HG03045 (cell line): Measurements from ENCODE around the gene HARBI1.

Source experiments
- ATAC-seq: cut with Tn5 transposase; IDR thresholded peaks from one replicate; pipeline ENCODE4 v1.9.1; 2021; ENCODE audit warnings: mild to moderate bottlenecking, moderate library complexity; ENCODE audit not compliant: unreplicated experiment

The HARBI1 gene

GRCh38 chr11:46617134-46617971, at the start of gene HARBI1, which contains the start of gene ATG13:
HARBI1 (minus strand) TSS chr11:46617227; CDS start chr11:46616237, 990 bp downstream.
ATG13 (plus strand) TSS chr11:46617553; CDS start chr11:46644292, 26,739 bp downstream.
- peak; percentile 97 for ATAC-seq

GRCh38 chr11:46666516-46666915, 49.5 kb upstream of the HARBI1 start:
- no peak for ATAC-seq

DNA sequence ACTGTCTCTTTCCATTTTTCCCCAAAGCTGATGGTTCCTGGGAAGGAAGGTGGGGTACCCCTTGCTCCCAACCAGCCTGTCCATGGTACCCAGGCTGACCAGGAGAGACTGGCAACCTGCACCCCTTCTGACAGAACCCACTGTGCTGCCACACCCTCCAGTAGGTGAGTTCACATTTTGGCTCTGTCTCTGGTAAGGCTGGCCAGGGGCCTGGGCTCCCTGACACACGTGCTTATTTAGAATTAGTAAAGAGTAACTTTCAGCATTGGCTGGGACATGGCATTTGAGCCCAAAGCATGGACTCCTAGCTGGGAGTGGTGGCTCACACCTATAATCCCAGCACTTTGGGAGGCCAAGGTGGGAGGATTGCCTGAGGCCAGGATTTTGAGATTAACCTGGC, 48.3 kb upstream of the HARBI1 start:
- ATAC-seq = no peak

- no peak for ATAC-seq
Observed at GRCh38 chr11:46664612-46665011, 47.6 kb upstream of the HARBI1 start.

DNA sequence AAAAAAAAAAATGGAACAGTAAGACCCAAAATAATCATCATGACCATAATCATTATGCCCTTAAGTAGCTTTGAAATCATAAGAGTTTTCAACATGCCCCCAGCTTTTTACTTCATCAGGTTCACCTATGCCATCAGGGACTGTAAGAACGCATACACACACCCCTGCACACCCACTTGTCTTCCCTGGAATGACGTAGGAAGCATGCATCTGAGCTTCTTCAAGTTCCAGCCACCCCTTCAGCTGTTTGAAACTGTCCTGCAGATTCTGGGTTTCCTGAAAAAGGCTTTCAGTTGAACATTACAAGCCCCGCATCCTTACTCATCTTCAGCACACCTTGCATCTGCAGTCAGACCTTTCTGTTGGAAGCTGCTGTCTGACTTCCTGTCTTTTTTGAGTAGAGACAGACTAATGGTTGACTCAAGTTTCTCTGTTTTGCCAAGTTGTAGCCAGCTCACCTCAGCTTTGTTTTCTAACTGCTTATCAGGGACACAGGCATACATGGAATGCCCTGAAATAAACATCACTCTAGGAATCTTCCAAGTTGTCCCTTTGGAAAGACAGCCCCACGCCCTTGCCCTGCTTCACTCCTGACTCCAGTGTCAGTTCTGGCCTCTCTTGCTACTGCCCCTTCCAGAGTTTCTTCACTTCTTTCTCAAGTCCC, 46.4 kb upstream of the HARBI1 start:
- no peak for ATAC-seq

GRCh38 chr11:46662366-46662765, 45.3 kb upstream of the HARBI1 start:
- ATAC-seq = no peak

DNA sequence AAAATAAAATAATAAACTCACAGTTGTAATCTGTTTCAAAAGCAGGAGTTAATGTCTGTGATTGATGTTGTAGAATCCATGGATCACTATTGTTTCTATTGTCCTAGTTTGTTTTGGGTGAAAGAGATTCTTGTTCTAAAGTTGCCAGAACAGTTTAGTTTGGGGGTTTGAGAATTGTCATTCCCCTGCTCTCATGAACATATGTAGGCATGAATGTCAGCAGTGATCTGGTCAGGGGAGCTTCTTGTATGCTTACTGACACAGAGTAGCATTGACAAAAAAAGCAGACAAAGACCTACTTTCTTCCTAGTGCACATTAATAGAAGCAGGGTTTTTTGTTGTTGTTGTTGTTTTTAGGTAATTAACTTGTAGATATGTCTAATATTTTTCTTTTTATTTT, 44.8 kb upstream of the HARBI1 start:
- ATAC-seq = no peak

GRCh38 chr11:46659908-46660307, 42.9 kb upstream of the HARBI1 start:
- ATAC-seq = no peak

- ATAC-seq = no peak
Observed at GRCh38 chr11:46658259-46658658, 41.2 kb upstream of the HARBI1 start.

- ATAC-seq = no peak
Observed at GRCh38 chr11:46657186-46657585, 40.2 kb upstream of the HARBI1 start.

- ATAC-seq = no peak
Observed at GRCh38 chr11:46655631-46656030, 38.6 kb upstream of the HARBI1 start.

- ATAC-seq = no peak
Observed at GRCh38 chr11:46649180-46649738, 32.2 kb upstream of the HARBI1 start.

DNA sequence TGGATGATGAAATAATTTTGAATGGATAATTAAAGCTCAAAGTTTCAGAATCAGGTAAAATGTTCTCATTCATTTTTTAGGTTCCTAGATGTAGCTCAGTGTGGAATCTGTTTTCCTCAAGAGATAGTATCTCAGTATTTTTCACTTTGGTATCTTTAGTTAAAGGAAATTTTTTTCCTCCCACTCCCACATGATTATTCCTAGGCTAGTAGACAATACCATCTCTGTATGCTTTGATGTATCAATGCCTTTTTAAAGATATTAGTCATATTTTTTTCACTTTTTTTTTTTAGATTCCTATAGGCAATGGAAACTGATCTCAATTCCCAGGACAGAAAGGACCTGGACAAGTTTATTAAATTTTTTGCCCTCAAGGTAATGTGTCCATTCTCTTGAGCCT, 27.0 kb upstream of the HARBI1 start:
- no peak for ATAC-seq

- no peak for ATAC-seq
Observed at GRCh38 chr11:46643531-46643930, 26.5 kb upstream of the HARBI1 start.

- no peak for ATAC-seq
Observed at GRCh38 chr11:46642627-46643335, 25.8 kb upstream of the HARBI1 start.

GRCh38 chr11:46641639-46642038, 24.6 kb upstream of the HARBI1 start:
- no peak for ATAC-seq

- ATAC-seq = no peak
Observed at GRCh38 chr11:46640036-46640788, 23.2 kb upstream of the HARBI1 start.

- ATAC-seq = no peak
Observed at GRCh38 chr11:46639197-46639839, 22.3 kb upstream of the HARBI1 start.

DNA sequence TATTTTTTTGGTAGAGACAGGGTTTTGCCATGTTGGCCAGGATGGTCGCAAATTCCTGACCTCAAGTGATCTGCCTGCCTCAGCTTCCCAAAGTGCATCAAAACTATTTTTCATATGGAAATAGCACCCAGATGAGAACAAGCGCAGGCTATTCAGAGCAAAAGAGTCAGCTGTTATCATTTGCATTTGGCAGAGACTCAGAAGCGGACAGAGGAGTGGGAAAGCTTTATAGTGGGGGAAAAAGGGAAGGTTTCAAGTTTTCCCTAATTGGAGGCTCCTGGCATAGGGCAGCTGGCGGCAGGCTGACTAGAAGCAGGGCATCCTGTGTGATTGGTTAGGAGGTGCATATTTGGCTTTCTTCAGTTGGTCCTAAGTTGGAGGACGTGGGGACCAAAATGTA, 20.5 kb upstream of the HARBI1 start:
- no peak for ATAC-seq

- ATAC-seq = no peak
Observed at GRCh38 chr11:46635557-46636139, 18.6 kb upstream of the HARBI1 start.
